ENCODE results near the gene DTD2.

- no peak for TF ChIP-seq EZH2 (IDR thresholded peaks at IDR 0.05)
- no peak for TF ChIP-seq POLR2AphosphoS5 (IDR thresholded peaks at IDR 0.05; ENCODE audit: borderline replicate concordance, low read depth, low read length)
- TF ChIP-seq FOXP2 (optimal IDR thresholded peaks at IDR 0.05; ENCODE audit: control extremely low read depth, extremely low read length, insufficient read depth): no peak
These were observed 55.9 kb downstream of the DTD2 start for GRCh38 chr14:31401369-31401932.
